Measurements from ENCODE around the gene HAT1. TPM values are rescaled to one million over a fixed set of nuclear protein-coding genes. Genes with fewer than 3 reads are reported as not detected.

HAT1 gene
- total and polyA plus RNA-seq, 10 of the 15 experiments (the other 5 are each of a cell fraction or from before 2014, with no cell fraction given), result 60.0 to 225 (median 130) TPM

- Histone ChIP-seq H3K9me3 (replicated peaks; ENCODE audit: control insufficient read depth, insufficient read depth, low read length) (no peaks in the 10 kb centered on the region), H3K4me2 (ENCODE audit: control insufficient read depth, insufficient read depth) (no peak overlapping the region), H3K4me3 (no peak overlapping the region), H2AFZ (ENCODE audit: control insufficient read depth, low read depth, low read length) (no peak overlapping the region), H3K79me2 (ENCODE audit: control insufficient read depth, insufficient read depth, low read length) (no peaks in the 10 kb centered on the region), H3K27ac (ENCODE audit: control insufficient read depth, insufficient read depth) (no peak overlapping the region), H3K9ac (ENCODE audit: control insufficient read depth, insufficient read depth, low read length) (no peak overlapping the region), H3K36me3 (ENCODE audit: control insufficient read depth in 2 of 2, insufficient read depth in 2 of 2, low read length in 1 of 2) (peaks cover 0 to 2% of the 10 kb centered on the region in 2 experiments; a peak in 2 of 4 replicates), H3K27me3 (replicated peaks in 1 of 2; ENCODE audit: control insufficient read depth in 2 of 2, insufficient read depth in 2 of 2, low read length in 1 of 2) (no peaks in the 10 kb centered on the region), H3K4me1 (ENCODE audit: control insufficient read depth, insufficient read depth, low read length) (no peaks in the 10 kb centered on the region), H4K20me1 (ENCODE audit: control insufficient read depth, insufficient read depth) (no peaks in the 10 kb centered on the region)
- CTCF ChIA-PET, result no interaction called here
- intact Hi-C loops (cut with micrococcal nuclease; ENCODE audit: unreplicated experiment), result no loop called here
- no TSS peak for BruUV-seq (replicated peaks)
- RAD21 ChIA-PET (ENCODE audit: unreplicated experiment), result no interaction called here
- in situ Hi-C loops (cut with MboI), result no loop called here
- FAIRE-seq (no peak), ATAC-seq (no peak), DNase-seq (ENCODE audit: low read depth, low spot score) (no peak)
- 95% methylated on average over 2 of the region's 2 CpGs for WGBS (ENCODE audit: insufficient coverage, insufficient replicate concordance, low lambda C conversion rate, missing lambda C conversion rate)
- TF ChIP-seq TCF3 (IDR thresholded peaks at IDR 0.05; ENCODE audit: borderline replicate concordance, insufficient read depth, low read depth, low read length), result no peak
- no peak for TF ChIP-seq PML (IDR thresholded peaks at IDR 0.05; ENCODE audit: low read length)
- TF ChIP-seq CHD1 (IDR thresholded peaks at IDR 0.05; ENCODE audit: low read depth, low read length), result no peak
- no peak for TF ChIP-seq CBFB (IDR thresholded peaks at IDR 0.05; ENCODE audit: low read depth)
- no peak for TF ChIP-seq CHD2 (IDR thresholded peaks at IDR 0.05; ENCODE audit: borderline replicate concordance, low read depth, low read length)
- no peak for TF ChIP-seq GABPA (IDR thresholded peaks at IDR 0.05; ENCODE audit: low read depth)
- TF ChIP-seq IRF5 (IDR thresholded peaks at IDR 0.05; ENCODE audit: borderline replicate concordance), result no peak
- no peak for TF ChIP-seq USF2 (IDR thresholded peaks at IDR 0.05; ENCODE audit: borderline replicate concordance, low read depth, low read length)
- TF ChIP-seq NRF1 (conservative IDR thresholded peaks at IDR 0.05; ENCODE audit: low read depth, low read length), result no peak
- TF ChIP-seq CEBPB (IDR thresholded peaks at IDR 0.05; ENCODE audit: borderline replicate concordance in 1 of 2, low read depth in 2 of 2, low read length in 2 of 2), result no peak
- no peak for TF ChIP-seq RCOR1 (conservative IDR thresholded peaks at IDR 0.05; ENCODE audit: low read depth, low read length)
- TF ChIP-seq TCF12 (IDR thresholded peaks at IDR 0.05; ENCODE audit: low read depth, low read length), result no peak
- no peak for TF ChIP-seq MEF2B (IDR thresholded peaks at IDR 0.05; ENCODE audit: partially characterized antibody, poor library complexity, severe bottlenecking)
- TF ChIP-seq CHD4 (IDR thresholded peaks at IDR 0.05), result no peak
- TF ChIP-seq POLR2A (IDR thresholded peaks at IDR 0.05; ENCODE audit: low read depth, low read length), result no peak
- no peak for TF ChIP-seq ZNF274 (IDR thresholded peaks at IDR 0.05; ENCODE audit: insufficient read depth, insufficient read length)
- no peak for TF ChIP-seq IKZF1 (conservative IDR thresholded peaks at IDR 0.05)
- TF ChIP-seq RAD51 (IDR thresholded peaks at IDR 0.05), result no peak
- POLR2A ChIA-PET, result no interaction called here
- SMC1A ChIA-PET (ENCODE audit: uncharacterized antibody, unreplicated experiment), result interaction anchor here (0.6 to 1.0 kb wide), 3 partner anchors 192 to 281 kb away, joined by 3 read pairs; no protein-coding TSS in a partner anchor
Observed at GRCh38 chr2:171985076-171985475, 62.8 kb downstream of the HAT1 start.
